HepG2 (cell line): ENCODE results near the gene AIDA. TPM values are rescaled to one million over a fixed set of nuclear protein-coding genes. Genes with fewer than 3 reads are reported as not detected.

Experiments
- ATF7-NPFF ChIP-seq: sonication (generic); formaldehyde crosslinking; IDR thresholded peaks from 2 replicates; pipeline ENCODE4 v1.8.1; 2023; ENCODE audit warnings: mild to moderate bottlenecking, low read depth, missing genetic modification reagents, moderate library complexity
- CCAR2 ChIP-seq: fragments of 200-400 bp; formaldehyde crosslinking; optimal IDR thresholded peaks from 2 replicates; pipeline ENCODE3; 2018; ENCODE audit warnings: low read depth, mild to moderate bottlenecking, low read length, moderate library complexity
- KDM3A ChIP-seq: IDR thresholded peaks from 2 replicates; pipeline ENCODE4 v1.6.1; 2018; ENCODE audit warnings: low read depth, missing compliant biosample characterization
- KLF12 ChIP-seq: sonication (generic); formaldehyde crosslinking; IDR thresholded peaks from 2 replicates; pipeline ENCODE4 v1.4.0; 2020; ENCODE audit warnings: missing genetic modification reagents, borderline replicate concordance
- MAF1 ChIP-seq: sonication (generic); formaldehyde crosslinking; IDR thresholded peaks from 2 replicates; pipeline ENCODE4 v1.5.0; 2020; ENCODE audit warnings: missing genetic modification reagents, borderline replicate concordance
- MXD1 ChIP-seq: sonication (generic); formaldehyde crosslinking; IDR thresholded peaks from 2 replicates; pipeline ENCODE4 v1.4.0; 2020; ENCODE audit warnings: mild to moderate bottlenecking, missing genetic modification reagents
- NFE2L1 ChIP-seq: sonication (generic); formaldehyde crosslinking; IDR thresholded peaks from 2 replicates; pipeline ENCODE4 v1.4.0; 2020; ENCODE audit warnings: missing genetic modification reagents, mild to moderate bottlenecking, borderline replicate concordance
- RORA ChIP-seq: sonication (generic); formaldehyde crosslinking; IDR thresholded peaks from 2 replicates; pipeline ENCODE4 v1.5.0; 2020; ENCODE audit warnings: mild to moderate bottlenecking, missing genetic modification reagents, moderate library complexity
- SMAD9 ChIP-seq: sonication (generic); formaldehyde crosslinking; IDR thresholded peaks from 2 replicates; pipeline ENCODE4 v1.5.1; 2020; ENCODE audit warnings: mild to moderate bottlenecking, missing genetic modification reagents
- SNRNP70 ChIP-seq: fragments of 200-400 bp; formaldehyde crosslinking; IDR thresholded peaks from 2 replicates; pipeline ENCODE4 v1.6.1; 2017; ENCODE audit warnings: mild to moderate bottlenecking, low read depth, low read length, moderate library complexity
- USF2 ChIP-seq, 2 experiments: sonication (generic) in 1 of 2; formaldehyde crosslinking in 1 of 2; IDR thresholded peaks; 2 replicates each; pipeline versions ENCODE4 v1.5.1 to v1.6.1; 2011 to 2020; ENCODE audit warnings: borderline replicate concordance in 1 of 2, low read depth in 1 of 2, low read length in 1 of 2, mild to moderate bottlenecking in 1 of 2, missing genetic modification reagents in 1 of 2, moderate library complexity in 1 of 2
- ZNF367 ChIP-seq: sonication (generic); formaldehyde crosslinking; IDR thresholded peaks from 2 replicates; pipeline ENCODE4 v1.4.0; 2020; ENCODE audit warnings: missing genetic modification reagents, borderline replicate concordance
- ZNF691 ChIP-seq: sonication (generic); formaldehyde crosslinking; IDR thresholded peaks from 2 replicates; pipeline ENCODE4 v1.4.0; 2020; ENCODE audit warnings: missing genetic modification reagents, low read depth, mild to moderate bottlenecking, borderline replicate concordance
- ZNF772 ChIP-seq: sonication (generic); formaldehyde crosslinking; IDR thresholded peaks from 2 replicates; pipeline ENCODE4 v1.5.0; 2020; ENCODE audit warnings: mild to moderate bottlenecking, missing genetic modification reagents
- polyA plus RNA-seq, 8 experiments: library from polyadenylated mRNA; depleted of rRNA in 3 of 8; stranded (reverse) in 7 of 8; unstranded in 1 of 8; fragments of >200 nt; fragmentation: Illumina TruSeq in 4 of 8; extraction: Trizol in 4 of 8; gene quantifications; 2 replicates each; pipeline versions ENCODE4 v1.2.1 to v1.2.3, GENCODE V29; 2011 to 2016; ENCODE audit warnings: low read depth in 4 of 8, missing spikeins in 1 of 8, mixed read lengths in 1 of 8; ENCODE audit not compliant: insufficient read depth in 1 of 8
- total RNA-seq, 5 experiments: library from RNA; depleted of rRNA; stranded (reverse); fragments of >200 nt; fragmentation: Illumina TruSeq; extraction: Trizol; gene quantifications; 2 replicates each; pipeline ENCODE4 v1.2.3, GENCODE V29; 2016; ENCODE audit warnings: low read depth in 1 of 5
- TF ChIP-seq, protein P1 (sequence below): sonication (generic); formaldehyde crosslinking; IDR thresholded peaks from 2 replicates; pipeline ENCODE4 v1.4.0; 2020; ENCODE audit warnings: missing genetic modification reagents
- TF ChIP-seq, protein P2 (sequence below): IDR thresholded peaks from 2 replicates; pipeline ENCODE4 v1.6.1; 2012; ENCODE audit warnings: low read depth, low read length, improper control_type of control experiment
- TF ChIP-seq, protein P3 (sequence below): sonication (generic); formaldehyde crosslinking; IDR thresholded peaks from 2 replicates; pipeline ENCODE4 v1.8.1; 2023; ENCODE audit warnings: mild to moderate bottlenecking, moderate library complexity, missing genetic modification reagents

The AIDA gene
- total and polyA plus RNA-seq, 2 of the 13 experiments (the other 11 are each of a cell fraction or from before 2014, with no cell fraction given) = 17.5 to 35.4 TPM

DNA sequence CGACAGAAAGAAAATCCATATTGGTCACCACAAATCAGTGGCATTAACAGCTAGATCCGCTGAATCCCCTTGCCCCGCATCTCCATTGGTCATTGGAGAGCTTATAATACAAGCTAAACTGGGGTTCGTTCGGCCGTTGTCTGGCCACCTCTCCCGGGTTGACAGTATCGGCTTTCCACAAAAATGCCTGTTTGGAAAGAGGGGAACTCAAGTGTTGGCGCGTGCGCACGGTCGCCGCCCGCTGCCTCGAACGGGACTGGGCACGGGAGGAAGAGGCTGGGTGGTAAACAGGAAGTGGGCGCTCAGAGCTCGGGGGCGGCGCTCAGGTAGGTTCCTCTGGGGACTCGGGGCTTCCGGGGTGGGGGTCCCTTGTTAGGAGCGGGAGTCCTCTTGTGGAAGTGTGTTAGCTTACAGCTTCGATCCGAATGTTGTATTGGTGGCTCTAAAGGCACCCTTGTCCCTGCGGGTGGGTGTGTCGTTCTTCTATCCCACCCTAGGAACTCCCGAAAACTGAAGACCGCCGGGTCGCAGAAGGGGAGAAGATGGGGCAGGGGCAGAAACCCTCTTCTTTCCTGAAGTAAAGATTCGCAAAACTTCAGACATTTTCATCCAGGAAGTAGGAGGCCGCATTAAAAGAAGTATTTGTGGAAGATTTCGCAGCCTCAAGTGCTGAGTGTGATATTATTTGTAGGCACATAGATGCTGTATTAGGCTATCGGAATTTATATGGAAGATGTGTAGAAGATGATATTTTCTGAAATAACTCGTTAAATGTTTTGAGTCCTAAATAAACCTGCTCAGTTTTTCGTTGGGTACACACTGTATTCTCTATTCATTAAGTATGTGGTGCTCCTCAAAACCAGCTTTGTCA, 1.0 kb upstream of the AIDA start (continued):
- no peak for TF ChIP-seq MAF1 (CRISPR knock-in tag)
- TF ChIP-seq KLF12 (CRISPR knock-in tag) = no peak
- TF ChIP-seq ZNF772 (CRISPR knock-in tag) = no peak; the same call in 1 of the 2 replicates
- TF ChIP-seq NFE2L1 (CRISPR knock-in tag) = no peak
- TF ChIP-seq SNRNP70 = no peak
- no peak for TF ChIP-seq CCAR2
- no peak for TF ChIP-seq ZNF367
- no peak for TF ChIP-seq USF2 (IDR thresholded peaks at IDR 0.05; ENCODE audit: low read depth, low read length)
- no peak for TF ChIP-seq USF2 (CRISPR knock-in tag; IDR thresholded peaks at IDR 0.05; ENCODE audit: borderline replicate concordance)
- TF ChIP-seq ATF7-NPFF (CRISPR knock-in tag) = no peak
- no peak for TF ChIP-seq RORA (CRISPR knock-in tag)
- TF ChIP-seq, protein P1, sequence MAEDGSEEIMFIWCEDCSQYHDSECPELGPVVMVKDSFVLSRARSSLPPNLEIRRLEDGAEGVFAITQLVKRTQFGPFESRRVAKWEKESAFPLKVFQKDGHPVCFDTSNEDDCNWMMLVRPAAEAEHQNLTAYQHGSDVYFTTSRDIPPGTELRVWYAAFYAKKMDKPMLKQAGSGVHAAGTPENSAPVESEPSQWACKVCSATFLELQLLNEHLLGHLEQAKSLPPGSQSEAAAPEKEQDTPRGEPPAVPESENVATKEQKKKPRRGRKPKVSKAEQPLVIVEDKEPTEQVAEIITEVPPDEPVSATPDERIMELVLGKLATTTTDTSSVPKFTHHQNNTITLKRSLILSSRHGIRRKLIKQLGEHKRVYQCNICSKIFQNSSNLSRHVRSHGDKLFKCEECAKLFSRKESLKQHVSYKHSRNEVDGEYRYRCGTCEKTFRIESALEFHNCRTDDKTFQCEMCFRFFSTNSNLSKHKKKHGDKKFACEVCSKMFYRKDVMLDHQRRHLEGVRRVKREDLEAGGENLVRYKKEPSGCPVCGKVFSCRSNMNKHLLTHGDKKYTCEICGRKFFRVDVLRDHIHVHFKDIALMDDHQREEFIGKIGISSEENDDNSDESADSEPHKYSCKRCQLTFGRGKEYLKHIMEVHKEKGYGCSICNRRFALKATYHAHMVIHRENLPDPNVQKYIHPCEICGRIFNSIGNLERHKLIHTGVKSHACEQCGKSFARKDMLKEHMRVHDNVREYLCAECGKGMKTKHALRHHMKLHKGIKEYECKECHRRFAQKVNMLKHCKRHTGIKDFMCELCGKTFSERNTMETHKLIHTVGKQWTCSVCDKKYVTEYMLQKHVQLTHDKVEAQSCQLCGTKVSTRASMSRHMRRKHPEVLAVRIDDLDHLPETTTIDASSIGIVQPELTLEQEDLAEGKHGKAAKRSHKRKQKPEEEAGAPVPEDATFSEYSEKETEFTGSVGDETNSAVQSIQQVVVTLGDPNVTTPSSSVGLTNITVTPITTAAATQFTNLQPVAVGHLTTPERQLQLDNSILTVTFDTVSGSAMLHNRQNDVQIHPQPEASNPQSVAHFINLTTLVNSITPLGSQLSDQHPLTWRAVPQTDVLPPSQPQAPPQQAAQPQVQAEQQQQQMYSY = no peak
- TF ChIP-seq, protein P2, sequence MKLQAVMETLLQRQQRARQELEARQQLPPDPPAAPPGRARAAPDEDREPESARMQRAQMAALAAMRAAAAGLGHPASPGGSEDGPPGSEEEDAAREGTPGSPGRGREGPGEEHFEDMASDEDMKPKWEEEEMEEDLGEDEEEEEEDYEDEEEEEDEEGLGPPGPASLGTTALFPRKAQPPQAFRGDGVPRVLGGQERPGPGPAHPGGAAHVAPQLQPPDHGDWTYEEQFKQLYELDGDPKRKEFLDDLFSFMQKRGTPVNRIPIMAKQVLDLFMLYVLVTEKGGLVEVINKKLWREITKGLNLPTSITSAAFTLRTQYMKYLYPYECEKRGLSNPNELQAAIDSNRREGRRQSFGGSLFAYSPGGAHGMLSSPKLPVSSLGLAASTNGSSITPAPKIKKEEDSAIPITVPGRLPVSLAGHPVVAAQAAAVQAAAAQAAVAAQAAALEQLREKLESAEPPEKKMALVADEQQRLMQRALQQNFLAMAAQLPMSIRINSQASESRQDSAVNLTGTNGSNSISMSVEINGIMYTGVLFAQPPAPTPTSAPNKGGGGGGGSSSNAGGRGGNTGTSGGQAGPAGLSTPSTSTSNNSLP = 0 out of 2 replicates have a peak, but pooled peaks have one; percentile 31
- TF ChIP-seq MXD1 = no peak
- no peak for TF ChIP-seq SMAD9
- TF ChIP-seq ZNF691 = 0 out of 2 replicates have a peak, but pooled peaks have one; percentile 42
- TF ChIP-seq KDM3A (CRISPR knock-in tag) = no peak
- TF ChIP-seq, protein P3, sequence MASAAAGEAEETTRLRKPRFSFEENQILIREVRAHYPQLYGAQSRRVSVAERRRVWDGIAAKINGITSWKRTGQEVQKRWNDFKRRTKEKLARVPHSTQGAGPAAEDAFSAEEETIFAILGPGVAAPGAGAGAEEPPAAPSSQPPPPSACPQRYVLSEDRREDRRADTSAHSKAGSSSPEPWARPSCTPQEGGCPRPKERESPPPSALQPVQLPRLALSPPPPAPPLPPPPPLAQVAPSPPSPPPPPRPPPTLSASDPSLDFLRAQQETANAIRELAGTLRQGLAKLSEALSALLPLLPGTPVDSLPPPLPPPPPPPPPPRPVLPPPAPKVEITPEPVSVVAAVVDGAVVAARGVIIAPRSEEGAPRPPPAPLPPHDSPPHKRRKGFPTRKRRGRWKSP (CRISPR knock-in tag) = 0 out of 2 replicates have a peak, but pooled peaks have one; percentile 54
